ENCODE results near the gene TPP2.

Gene TPP2

DNA sequence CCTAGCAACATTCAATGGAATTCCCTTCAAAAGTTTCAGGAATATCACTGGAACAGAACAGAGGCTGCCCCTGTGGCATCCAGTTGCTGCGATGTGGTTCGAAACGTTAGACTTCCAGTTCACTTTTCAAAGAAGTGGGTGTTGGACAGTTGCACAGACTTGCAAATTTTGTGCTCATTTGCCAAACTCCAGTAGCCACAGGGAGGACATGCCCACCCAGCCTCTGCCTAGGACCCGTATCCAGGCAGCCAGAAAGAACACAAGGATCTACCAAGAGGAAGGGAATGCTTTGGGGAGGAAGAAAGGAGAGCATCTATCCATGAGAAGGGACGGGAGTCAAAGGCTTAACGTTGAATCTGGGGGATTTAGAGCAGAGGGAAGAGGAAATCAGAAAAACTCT, 98.2 kb downstream of the TPP2 start, which contains the start of gene METTL21C:
METTL21C (minus strand) TSS at position 108 of the 400 bp plus-strand sequence. CDS start 546 bp downstream, outside the sequence.
- no peak for DNase-seq (ENCODE audit: low spot score)

DNA sequence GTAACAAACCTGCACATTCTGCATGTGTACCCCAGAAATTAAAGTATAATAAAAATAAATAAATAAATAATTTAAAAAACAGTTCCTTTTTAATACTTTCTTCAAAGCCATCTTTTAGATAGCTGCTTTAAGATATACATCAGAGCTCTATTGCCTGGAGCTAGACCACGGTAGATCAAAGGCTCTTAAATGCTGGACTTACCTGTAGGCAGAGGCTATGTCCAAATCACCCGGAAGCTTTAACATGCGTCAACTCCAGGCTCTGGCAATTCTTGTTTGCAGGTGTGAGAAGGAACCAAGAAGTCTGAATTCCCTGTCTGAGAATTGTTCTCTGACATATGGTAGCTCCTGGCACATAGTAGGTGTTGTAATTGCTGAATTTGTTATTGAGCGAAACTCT, 99.7 kb downstream of the TPP2 start:
- no peak for DNase-seq (ENCODE audit: low spot score)

DNA sequence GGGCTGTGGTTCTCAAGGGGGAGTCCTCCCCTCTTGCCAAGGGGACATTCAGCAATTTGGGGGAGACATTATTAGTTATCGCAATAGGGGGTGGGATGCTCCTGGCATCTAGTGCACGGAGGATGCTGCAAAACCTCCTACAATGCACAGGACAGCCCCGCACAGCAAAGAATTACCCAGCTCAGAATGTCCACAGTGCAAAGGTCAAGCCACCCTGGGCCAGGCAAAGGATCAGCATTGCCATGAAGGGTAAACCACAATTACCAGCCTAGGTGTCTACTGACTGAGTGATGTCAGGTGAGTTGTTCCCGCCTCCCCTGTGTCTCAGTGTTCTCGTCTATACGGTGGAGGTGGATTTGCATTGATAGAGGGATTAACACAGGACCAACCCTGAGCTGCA, 100.5 kb downstream of the TPP2 start:
- DNase-seq (ENCODE audit: low spot score) = no peak

DNA sequence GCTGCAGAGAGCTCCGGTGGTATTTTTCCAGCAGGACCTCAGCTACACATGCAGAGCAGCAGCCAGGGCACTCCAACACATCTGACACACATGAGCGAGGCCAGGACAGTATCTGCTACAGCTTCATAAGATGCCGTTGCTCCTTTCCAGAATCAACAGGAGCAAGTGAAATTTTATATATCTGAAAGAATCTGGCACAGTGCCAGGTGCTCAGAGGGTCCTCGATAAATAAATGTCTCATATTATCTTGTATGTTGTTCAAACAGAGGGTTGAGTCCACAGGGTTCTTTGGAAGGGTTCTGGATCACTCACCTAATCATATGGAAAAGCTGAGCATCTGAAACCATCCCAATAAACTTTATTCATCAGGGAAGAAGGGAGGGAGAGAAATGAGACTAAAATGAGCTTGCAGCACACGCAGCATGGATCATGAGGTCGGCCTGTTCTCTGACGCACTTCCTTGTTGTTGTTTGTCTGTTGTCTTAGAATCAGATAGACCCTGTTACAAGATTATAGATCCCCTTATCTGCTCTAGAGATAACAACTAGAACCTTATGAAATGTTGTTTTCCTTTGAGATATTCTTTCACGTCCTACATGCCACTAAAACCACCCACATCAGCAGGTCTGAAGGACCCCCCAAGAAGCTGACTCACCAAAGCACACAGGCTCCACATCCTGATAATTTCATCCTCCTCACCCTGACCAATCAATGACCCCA, 101.3 kb downstream of the TPP2 start:
- no peak for DNase-seq (ENCODE audit: low spot score)

DNA sequence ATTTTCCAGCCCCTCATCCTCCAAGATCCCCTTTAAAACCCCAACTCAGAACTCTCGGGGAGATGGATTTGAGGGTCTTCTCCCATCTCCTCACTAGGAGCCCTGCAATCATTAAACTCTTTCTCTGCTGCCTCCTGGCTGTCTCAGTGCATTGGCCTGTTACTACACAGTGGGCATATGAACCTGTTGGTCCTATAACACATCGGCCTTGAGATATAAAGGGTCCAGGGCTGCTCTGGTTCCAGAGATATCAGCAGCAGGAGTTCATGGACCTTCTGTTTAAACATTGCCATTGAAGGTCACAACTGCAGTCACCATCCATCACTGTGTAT, 101.8 kb downstream of the TPP2 start:
- no peak for DNase-seq (ENCODE audit: low spot score)

DNA sequence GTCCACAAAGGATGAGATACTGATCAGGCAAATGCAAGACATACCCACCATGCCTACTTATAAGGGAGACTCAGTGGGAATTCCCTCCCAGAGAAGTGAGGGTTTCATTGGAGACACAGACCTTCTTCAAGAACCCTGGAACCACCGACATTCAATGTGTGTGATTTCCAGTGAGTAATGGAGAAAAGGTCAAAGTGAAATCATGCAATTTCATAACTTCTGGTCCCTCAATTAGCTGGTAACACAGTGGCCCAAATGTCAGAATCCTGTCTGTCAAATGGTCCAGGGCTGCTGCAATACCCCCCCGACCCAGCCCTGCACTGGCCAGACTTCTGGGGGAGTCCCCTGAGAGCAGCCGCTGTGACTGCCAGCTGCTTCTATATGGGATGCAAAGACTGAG, 102.7 kb downstream of the TPP2 start:
- DNase-seq (ENCODE audit: low spot score) = no peak

DNA sequence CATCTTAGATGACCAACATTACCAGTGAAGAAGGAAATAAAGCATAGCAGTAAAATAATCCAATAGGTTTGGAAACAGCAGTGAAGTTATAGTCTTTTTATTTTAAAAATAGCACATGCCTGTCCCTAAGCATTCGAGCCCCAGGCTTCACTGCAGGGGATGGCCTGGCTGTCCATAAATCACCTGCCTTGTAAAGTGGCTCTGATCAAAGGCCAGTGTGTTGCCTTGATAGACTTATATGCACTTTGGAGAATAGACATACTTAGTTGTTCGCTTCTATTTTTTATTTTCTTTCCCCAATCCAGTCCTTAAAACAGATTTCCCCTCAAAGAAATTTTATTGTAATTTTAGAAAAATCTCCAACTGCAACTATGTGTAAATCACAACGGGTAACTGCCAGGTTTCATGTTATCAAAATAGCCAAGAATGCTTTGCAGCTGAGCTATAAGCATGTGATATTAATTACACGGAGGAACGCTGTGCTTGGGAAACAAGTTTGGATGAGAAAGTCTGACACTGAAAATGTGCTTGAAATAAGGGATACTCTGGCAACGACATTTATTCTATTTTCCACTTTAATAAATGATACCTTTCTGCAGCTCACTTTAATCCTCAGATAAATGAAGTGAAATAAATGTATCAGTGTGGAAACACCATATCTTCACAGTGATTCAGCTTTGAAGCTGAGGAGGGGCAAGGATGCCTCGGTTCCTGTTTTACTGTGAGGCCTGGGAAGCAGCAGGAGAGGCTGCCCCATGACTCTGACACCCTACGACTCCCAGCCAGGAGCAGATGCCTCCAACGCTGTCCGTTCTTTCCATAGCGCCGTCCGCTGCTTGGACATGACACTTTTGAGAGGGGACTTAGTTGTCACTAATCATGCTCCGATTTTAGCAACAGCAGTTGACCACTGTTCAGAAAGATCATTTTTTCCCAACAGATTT, 103.6 kb downstream of the TPP2 start:
- DNase-seq (ENCODE audit: low spot score) = no peak

DNA sequence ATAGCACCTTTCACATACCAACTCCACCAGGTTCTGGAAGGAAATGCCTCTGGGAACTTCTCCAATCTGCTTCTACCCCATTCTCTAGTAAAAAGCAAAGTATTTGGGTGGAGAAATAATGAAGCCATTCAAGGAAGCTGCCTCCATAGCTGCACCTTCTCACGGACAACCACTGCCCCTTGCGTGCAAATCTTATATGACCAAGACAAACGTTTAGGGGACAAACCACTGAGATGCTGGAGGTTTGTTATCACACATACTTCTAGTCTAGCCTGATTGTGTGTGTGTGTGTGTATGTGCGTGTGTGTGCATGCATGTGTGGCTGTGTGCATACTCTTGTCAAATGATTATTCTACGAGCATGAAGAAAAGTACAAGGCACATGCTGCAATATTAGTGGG, 104.5 kb downstream of the TPP2 start:
- DNase-seq (ENCODE audit: low spot score) = no peak

DNA sequence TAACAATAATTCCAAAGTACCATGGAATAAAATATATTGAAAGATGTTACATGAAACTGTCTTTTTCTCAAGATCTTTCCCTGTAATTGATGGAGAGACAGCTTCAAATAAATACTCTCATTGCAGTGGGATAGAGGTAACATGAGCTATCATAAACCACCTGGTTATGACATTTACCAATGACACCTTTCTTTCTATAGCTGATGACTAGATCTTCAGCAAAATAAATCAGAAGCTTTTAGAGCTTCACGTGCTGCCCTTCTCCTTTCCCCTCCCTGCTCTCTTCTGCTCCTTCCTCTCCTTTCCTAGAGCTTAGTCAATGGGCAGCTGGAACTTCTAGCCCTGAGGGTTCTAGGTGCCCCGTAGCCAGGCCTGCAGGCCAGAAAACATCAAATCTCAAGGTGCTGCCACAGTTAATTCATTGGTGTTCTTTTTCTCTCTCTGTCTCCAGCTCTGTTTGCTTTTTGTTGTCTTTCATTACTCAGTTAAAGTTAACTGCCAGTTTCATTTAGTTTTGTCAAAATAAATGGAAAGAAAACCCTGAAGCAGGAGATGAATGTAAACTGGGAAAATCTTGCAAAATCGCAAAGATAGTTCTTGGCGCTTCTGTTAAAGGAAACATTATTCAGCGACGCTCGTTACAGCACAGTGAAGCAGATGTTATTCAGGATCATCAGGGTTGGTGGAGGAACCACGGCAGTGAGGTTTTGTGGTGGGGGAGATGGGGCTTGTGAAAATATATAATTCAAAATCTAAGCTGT, 106.4 kb downstream of the TPP2 start:
- DNase-seq (ENCODE audit: low spot score) = no peak

DNA sequence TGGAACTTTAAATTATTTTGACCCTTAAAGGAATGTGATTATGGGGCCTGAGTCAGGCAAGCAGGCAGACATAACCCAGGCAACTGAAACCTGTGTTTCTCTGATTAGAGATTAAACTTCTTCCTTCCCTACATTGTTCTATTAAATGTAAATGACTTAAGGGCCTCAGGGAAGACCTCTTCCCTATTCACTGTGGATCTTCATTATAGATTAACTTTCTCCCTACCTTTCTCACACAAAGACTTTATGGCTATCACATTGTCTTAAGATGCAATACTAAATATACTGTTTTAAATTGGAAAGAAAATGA, 106.9 kb downstream of the TPP2 start:
- no peak for DNase-seq (ENCODE audit: low spot score)

DNA sequence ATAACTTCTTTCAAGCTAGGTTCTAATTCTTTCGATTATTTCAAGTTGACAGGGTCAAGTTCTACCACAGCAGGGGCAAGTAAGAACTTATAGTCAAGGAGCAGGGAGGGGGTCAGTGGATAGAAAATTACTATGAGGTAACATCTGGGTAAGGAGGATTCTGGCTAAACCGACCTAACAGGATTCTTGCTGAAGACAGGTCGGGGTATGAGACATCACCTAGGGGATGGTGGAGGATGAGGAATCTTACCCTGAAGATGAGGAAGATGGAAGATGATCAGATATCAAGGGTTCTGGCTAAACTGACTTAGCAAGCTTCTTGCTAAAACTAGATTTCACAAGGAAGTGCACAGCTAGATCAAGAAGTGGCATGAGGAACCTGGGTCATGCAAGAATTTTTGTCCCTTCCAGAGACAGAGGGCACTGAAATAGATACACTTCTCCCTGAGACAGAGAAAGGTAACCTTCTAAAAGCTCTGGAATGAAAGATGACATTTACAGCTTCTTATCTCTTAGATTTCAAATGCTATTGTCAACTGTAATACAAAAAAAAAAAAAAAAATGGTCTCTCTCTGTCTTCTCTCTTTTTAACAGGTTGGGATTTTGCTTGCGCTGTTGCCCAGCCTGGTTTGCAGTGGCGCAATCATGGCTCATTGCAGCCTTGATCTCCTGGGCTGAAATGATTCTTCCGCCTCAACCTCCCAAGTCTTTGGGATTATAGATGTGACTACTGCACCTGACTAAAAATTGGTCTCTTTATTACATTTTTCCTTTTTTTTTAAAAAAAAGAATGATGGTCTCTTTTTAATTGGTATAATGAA, 107.7 kb downstream of the TPP2 start:
- DNase-seq (ENCODE audit: low spot score) = no peak

DNA sequence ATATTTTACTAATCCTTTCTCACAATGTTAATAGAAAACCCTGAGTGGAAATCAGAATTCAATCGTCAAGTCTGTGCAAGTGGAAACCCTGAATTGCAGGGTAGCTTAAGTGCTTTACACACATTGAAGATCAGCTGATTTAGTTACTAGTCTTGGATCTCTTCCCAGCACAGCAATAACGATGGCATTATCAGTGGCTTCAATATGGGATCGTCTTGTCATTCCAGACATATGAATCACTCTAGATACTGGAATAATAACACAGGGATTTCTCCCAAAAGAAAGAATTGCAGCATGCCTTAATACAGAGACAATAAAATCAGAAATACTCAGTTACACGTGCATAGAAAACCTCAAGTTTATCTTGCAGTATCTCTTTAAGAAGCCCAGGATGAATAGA, 110.7 kb downstream of the TPP2 start:
- peak; percentile 69 for DNase-seq (ENCODE audit: low spot score)

DNA sequence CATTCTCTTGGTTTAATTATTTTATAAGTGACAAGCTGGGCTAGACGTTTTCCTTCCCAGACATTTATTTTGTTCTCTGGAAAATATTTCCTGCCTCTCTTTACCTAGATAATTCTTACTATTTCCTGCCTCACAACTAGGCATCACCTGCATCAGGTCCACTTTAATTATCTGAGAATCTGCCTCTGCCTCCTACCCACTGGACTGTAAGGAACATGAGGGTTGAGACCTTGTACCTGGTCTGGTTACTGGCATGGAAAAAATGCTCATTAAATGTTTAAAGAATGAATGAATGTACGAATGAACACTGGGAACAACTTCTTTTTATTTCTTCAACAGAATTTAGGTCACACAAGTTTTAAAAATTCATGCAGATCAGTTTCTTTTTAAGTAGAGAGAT, 111.4 kb downstream of the TPP2 start:
- no peak for DNase-seq (ENCODE audit: low spot score)

DNA sequence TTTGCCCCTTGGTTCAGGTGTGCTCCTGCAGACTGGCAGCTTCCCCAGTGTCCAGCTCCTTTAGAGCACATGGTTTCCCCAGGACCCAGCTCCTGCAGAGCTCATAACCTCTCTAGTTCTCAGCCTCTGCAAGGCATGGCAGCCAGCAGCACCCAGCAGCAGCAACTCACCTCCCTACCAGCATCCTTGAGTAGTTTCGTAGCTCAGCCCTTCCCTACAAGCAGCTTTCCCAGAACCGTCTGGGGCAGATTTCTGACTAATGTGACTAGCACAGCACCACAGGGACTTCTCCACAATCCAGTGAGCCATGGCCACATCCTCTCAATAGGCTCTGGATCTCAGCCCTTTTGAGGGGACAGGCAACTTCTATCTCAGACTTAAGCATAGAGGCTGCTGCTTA, 112.2 kb downstream of the TPP2 start:
- DNase-seq (ENCODE audit: low spot score) = no peak

DNA sequence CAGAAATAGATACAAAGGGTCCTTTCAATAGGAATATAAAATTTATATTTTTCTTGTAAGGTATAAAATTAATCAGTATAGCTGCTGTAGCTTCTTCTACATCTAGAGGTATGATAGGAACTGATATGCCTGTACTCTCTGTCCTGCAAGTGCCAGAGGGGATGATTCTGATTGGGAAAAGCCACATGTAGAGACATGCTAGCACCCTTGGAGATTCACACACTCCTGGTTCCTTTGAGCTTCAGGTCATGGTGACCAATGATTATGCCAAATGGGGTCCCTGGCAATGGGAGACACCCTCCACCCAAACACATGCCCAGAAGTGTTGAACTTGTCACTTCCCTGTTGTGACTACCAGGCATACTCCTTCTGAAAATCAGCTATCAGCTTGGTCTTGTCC, 112.8 kb downstream of the TPP2 start:
- no peak for DNase-seq (ENCODE audit: low spot score)

DNA sequence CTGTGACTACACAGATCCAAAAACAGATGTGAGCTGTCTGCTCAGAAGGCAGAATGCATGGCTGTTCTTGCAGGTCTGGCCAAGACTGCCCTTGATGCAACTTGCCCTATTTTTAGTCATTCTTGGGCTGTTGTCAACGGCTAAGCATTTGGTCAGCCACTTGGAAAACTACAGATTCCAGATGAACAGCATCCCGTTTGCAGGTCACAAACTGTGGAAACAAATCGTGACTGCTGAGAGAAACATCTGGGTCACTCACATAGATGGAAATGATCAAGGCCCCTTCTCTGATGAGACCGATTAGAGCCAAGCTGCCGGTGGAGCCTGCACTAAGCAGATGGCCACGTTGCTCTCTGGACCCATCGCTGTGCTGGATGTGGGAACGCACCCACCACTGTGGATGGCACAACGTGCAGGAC, 113.5 kb downstream of the TPP2 start:
- DNase-seq (ENCODE audit: low spot score) = no peak

DNA sequence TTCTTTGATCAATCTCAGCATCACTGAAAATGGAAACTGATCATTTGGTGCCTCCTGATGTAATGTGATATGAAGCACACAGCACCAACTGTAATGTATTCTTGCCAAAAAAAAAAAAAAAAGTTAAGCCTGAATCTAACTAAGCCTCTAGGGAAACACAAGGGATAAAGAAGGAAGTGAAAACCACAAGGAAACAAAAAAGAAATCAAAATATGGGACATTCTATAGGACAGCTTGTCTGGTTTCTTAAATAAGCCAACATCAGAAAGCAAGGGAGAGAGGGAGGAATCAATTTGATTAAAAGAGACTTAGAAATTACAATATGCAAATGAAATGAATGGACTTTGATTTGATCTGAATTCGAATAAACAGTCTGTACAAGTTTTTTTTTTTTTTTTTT, 118.7 kb downstream of the TPP2 start:
- DNase-seq (ENCODE audit: low spot score) = no peak

DNA sequence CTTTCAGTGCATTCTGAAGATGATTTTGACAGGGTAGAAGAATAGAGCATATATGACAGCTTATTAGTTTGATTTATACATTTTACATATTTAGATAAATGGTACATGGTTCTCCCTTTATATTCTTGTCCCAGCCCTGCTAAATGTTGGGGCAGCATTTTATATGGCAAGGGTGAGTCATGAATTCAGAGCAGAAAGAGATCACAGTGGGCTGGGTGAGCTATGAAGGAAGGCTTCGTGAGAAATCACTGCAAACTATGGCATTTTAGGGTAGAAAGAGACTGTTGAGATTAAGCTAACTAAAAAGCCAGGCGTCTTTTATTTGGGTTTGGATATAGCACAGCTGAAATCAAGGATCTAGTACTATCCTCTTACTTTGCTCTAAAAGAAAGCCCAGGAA, 122.0 kb downstream of the TPP2 start:
- DNase-seq (ENCODE audit: low spot score) = no peak

DNA sequence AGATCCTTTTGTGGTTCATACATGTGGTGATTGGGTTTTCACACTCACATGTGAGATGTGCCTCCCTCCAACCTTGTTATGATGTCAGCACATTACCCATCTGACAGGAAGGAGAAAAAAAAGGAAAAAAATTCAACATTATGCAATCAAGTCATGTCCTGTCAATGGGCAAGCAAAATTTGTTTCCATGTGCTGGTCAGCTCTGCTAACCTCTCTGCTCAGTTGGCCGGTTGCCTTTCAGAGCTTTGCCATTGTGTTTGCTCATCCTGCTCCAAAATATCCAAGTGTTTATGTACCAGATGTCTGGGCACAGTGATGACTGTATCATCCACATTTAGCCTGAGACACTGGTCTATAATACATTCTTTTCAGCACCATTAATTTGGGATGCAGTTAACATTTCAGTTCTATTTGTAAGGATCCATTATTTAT, 125.0 kb downstream of the TPP2 start:
- no peak for DNase-seq (ENCODE audit: low spot score)

DNA sequence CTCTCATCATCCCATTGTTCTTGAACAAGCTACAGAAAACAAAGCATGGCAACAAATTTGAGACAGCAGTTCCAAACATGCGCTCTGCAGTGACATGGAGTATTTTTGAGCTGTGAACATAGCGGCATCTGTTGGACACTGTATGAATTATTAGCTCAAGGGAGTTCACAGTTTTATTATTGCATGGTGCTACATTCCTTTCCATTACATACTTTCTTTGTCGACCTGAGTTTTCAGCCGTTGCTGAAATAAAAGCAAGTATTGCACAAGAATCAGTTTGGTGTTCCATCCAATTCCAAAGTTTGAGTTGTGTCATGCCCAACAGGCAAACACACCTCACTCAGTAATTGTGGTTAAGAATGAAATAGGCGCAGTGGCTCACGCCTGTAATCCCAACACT, 128.1 kb downstream of the TPP2 start:
- peak; percentile 44 for DNase-seq (ENCODE audit: low spot score)

DNA sequence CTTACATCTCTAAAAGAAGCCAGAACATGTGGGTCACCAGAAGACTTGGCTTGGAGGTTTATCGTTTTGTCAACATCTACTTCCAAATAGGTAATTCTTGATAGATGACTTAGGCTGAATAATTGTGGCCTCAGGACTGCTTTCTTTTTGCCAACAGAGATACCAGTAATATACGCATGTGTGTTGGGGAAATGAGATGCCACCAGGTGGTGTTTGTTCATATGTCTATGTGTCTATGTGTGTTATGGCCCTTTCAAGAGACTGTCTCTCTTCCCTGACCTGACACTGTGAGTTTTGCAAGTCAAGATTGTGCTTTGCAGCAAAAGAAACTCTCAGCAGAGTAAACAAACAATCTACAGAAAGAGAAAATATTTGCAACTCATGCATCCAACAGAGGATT, 129.6 kb downstream of the TPP2 start:
- no peak for DNase-seq (ENCODE audit: low spot score)
